Gastroesophageal sphincter (tissue), 4 donors: ENCODE measurements around the gene SLC44A1. TPM values are rescaled to one million over a fixed set of nuclear protein-coding genes. Genes with fewer than 3 reads are reported as not detected.
A peak's percentile ranks its signal among the peaks of the same experiment; 100 is the strongest.

Experiments
- ATAC-seq: fragments of 150-250 bp; one replicate; pipeline ENCODE4 v1.9.1; 2016; ENCODE audit warnings: mild to moderate bottlenecking, moderate library complexity
- H3K27ac ChIP-seq, 4 donors: fragments of 200-600 bp; sonication (generic) in 3 of 4; 1 replicate in 3 of 4; 2 replicates in 1 of 4; pipeline ENCODE4 v1.5.1; 2016 to 2019
- H3K27me3 ChIP-seq: fragments of 200-600 bp; sonication (generic); one replicate; pipeline ENCODE4 v1.5.1; 2019
- H3K36me3 ChIP-seq, 2 donors: fragments of 200-600 bp; sonication (generic); one replicate each; pipeline ENCODE4 v1.5.1; 2019; ENCODE audit warnings: control low read depth in 1 of 2
- H3K4me1 ChIP-seq, 3 donors: fragments of 200-600 bp; sonication (generic); 1 replicate in 2 of 3; 2 replicates in 1 of 3; pipeline ENCODE4 v1.5.1; 2016 to 2019; ENCODE audit warnings: control low read depth in 2 of 3
- H3K4me3 ChIP-seq, 2 donors: fragments of 200-600 bp; sonication (generic); one replicate each; pipeline ENCODE4 v1.5.1; 2019; ENCODE audit warnings: mild to moderate bottlenecking in 1 of 2, moderate library complexity in 1 of 2
- H3K9me3 ChIP-seq, 3 donors: fragments of 200-600 bp; sonication (generic); one replicate each; pipeline ENCODE4 v1.5.1; 2017 to 2019; ENCODE audit warnings: control low read depth in 2 of 3
- EP300 ChIP-seq: sonication (generic); formaldehyde crosslinking; IDR thresholded peaks from one replicate; pipeline ENCODE4 v1.6.1; 2017; ENCODE audit warnings: antibody characterized with exemption, mild to moderate bottlenecking
- POLR2A ChIP-seq, 2 donors: fragments of 450-650 bp; IDR thresholded peaks; one replicate each; pipeline ENCODE4 v1.6.1; 2017; ENCODE audit warnings: antibody characterized with exemption in 2 of 2, mild to moderate bottlenecking in 2 of 2, moderate library complexity in 1 of 2
- POLR2AphosphoS5 ChIP-seq: sonication (generic); formaldehyde crosslinking; IDR thresholded peaks from one replicate; pipeline ENCODE4 v1.6.1; 2017; ENCODE audit warnings: antibody characterized with exemption
- WGBS, 2 donors: methylation state at CpG; one replicate each; pipeline ENCODE4 v1.1.5; 2018; ENCODE audit warnings: low coverage in 1 of 2; 5-methylcytosine and 5-hydroxymethylcytosine counted together
- total RNA-seq, 4 donors: library from RNA; depleted of rRNA; stranded (reverse); fragments of >200 nt; gene quantifications; one replicate each; pipeline ENCODE4 v1.1.0, GENCODE V29; 2016
- TF ChIP-seq, protein P1 (sequence below), 4 experiments: fragments of 200-600 bp in 2 of 4; fragments of 450-650 bp in 2 of 4; sonication (generic) in 1 of 4; IDR thresholded peaks; one replicate each; pipeline ENCODE4 v1.5.1; 2017 to 2019; ENCODE audit warnings: antibody characterized with exemption in 4 of 4, mild to moderate bottlenecking in 2 of 4, moderate library complexity in 2 of 4

The SLC44A1 gene
- total RNA-seq, 4 donors from 2014 or later: 27.9 to 49.1 (median 30.6) TPM

DNA sequence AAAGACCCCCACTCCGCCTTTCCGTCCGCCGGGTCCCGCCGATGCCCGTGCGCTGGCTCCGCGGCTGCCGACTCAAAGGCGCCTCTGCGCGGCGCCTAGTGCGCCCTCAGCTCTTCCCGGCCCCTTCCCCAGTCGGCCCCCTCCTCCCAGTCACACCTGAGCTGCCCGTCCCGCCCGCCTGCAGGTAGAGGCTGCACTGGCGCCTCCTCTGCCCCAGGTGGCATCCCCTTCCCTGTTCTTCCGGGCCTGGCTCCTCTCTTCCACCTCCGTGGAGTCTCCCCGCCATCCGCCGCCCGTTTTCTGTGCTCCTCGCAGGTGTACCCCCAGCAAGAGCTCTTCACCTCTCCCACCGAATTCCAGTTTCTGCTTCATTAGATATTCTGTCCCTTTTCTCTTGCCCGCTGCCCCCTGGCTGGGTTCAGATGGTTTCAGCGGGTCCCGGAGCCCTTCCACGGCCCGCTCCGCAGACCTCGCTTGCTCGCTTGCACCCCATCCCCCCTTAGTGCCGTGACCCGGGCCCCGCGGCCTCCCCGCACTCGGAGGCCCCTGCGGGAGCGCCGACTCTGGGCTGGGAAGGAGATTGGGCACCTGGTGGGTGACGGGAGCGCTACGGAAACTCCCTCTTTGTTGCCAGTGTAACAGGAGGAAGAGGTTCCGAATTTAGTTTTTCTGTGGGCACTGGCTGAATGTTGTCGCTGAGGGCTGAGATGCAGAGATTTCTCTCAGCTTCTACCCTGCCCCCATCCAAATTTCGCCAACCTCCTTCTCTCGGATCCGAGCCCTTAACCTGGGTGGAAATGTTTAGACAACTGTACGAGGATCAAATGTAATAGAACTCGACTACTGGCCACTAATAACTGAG lies 809 bp downstream of the SLC44A1 start:
- no peak for TF ChIP-seq POLR2AphosphoS5
- TF ChIP-seq EP300: no peak
- TF ChIP-seq, protein P1, sequence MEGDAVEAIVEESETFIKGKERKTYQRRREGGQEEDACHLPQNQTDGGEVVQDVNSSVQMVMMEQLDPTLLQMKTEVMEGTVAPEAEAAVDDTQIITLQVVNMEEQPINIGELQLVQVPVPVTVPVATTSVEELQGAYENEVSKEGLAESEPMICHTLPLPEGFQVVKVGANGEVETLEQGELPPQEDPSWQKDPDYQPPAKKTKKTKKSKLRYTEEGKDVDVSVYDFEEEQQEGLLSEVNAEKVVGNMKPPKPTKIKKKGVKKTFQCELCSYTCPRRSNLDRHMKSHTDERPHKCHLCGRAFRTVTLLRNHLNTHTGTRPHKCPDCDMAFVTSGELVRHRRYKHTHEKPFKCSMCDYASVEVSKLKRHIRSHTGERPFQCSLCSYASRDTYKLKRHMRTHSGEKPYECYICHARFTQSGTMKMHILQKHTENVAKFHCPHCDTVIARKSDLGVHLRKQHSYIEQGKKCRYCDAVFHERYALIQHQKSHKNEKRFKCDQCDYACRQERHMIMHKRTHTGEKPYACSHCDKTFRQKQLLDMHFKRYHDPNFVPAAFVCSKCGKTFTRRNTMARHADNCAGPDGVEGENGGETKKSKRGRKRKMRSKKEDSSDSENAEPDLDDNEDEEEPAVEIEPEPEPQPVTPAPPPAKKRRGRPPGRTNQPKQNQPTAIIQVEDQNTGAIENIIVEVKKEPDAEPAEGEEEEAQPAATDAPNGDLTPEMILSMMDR (IDR thresholded peaks at IDR 0.05): peak in 2 of 4 experiments; percentile 2 to 25
- TF ChIP-seq POLR2A (IDR thresholded peaks at IDR 0.05): no peak
- H3K27me3 ChIP-seq: no peaks in the 10 kb centered on the region
- 0 to 2% methylated on average over 21 to 29 of the region's 57 CpGs for WGBS, 2 donors
- peak overlapping the region; percentile 54 to 97 for H3K4me3 ChIP-seq
- ATAC-seq: no peak
- no peaks in the 10 kb centered on the region for H3K9me3 ChIP-seq
- H3K36me3 ChIP-seq: no peaks in the 10 kb centered on the region
- H3K27ac ChIP-seq: peak overlapping the region; percentile 32 to 84 (median 77)
- peaks cover 0 to 62% (median 16%) of the 10 kb centered on the region in 3 donors for H3K4me1 ChIP-seq

DNA sequence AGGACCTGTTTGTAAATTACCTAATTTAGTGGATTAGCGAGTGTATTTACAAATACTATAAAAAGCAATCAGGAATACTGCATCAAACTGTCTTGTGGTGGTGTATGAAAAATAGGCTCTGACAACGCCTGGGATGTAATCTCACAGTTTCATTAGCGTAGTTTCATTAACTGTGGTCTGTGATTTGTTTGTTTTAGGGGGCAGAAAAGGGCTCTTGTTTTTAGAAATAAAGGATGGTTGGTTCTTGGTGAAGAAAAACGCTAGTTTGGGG lies 1.4 kb downstream of the SLC44A1 start:
- ATAC-seq: no peak
- Histone ChIP-seq H3K27ac (peak overlapping the region; percentile 32 to 84 (median 77)), H3K9me3 (no peaks in the 10 kb centered on the region), H3K4me3 (peak overlapping the region; percentile 54 to 97), H3K27me3 (no peaks in the 10 kb centered on the region), H3K36me3 (no peaks in the 10 kb centered on the region), H3K4me1 (peaks cover 0 to 59% (median 16%) of the 10 kb centered on the region in 3 donors)
- 5 to 6% methylated on average over 4 of the region's 4 CpGs for WGBS, 2 donors
- no peak for TF ChIP-seq EP300
- TF ChIP-seq POLR2AphosphoS5: no peak
- no peak for TF ChIP-seq POLR2A (IDR thresholded peaks at IDR 0.05)
- TF ChIP-seq, protein P1 (IDR thresholded peaks at IDR 0.05): no peak

DNA sequence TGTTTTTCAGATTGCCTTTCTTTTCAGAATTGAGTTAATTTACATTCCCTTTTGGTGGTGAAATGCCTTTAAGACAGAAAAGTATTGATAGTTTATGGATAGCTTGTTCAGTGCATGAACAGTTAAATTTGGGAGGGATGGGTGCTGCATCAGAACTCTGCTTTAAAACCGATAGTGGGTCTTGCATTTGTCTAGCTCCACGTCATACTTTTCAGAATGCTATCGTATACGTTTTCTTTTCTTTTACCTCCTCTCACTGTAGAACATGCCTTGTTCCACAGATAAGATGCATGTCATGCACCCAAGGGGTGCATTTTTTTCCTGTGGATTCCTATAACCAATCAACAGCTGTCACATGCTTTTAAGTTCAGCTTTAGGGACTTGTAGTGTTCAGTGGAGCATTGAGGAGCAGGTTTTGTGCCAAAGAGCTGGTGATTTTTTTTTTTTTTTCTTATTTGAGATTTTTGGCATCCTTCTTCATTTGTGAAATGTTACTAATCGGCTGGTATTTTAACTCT lies 2.3 kb downstream of the SLC44A1 start:
- H3K27ac ChIP-seq: no peak overlapping the region
- no peaks in the 10 kb centered on the region for H3K9me3 ChIP-seq
- H3K4me1 ChIP-seq: peaks cover 0 to 50% (median 11%) of the 10 kb centered on the region in 3 donors
- H3K27me3 ChIP-seq: no peaks in the 10 kb centered on the region
- H3K4me3 ChIP-seq: peak overlapping the region in 1 of 2 donors; percentile 97
- no peaks in the 10 kb centered on the region for H3K36me3 ChIP-seq
- WGBS, 2 donors: 28 to 40% methylated on average over 5 of the region's 5 CpGs
- no peak for TF ChIP-seq EP300
- ATAC-seq: no peak

- WGBS, 2 donors: 82 to 83% methylated on average over 3 of the region's 3 CpGs
- Histone ChIP-seq H3K27ac (no peak overlapping the region), H3K36me3 (no peaks in the 10 kb centered on the region), H3K27me3 (no peaks in the 10 kb centered on the region), H3K9me3 (no peaks in the 10 kb centered on the region), H3K4me1 (peaks cover 0 to 31% (median 11%) of the 10 kb centered on the region in 3 donors), H3K4me3 (no peak overlapping the region)
- no peak for ATAC-seq
- TF ChIP-seq POLR2AphosphoS5: no peak
- TF ChIP-seq, protein P1 (IDR thresholded peaks at IDR 0.05): no peak
- TF ChIP-seq POLR2A (IDR thresholded peaks at IDR 0.05): no peak
- TF ChIP-seq EP300: no peak
Observed at GRCh38 chr9:105248691-105249090, 4.2 kb downstream of the SLC44A1 start.

DNA sequence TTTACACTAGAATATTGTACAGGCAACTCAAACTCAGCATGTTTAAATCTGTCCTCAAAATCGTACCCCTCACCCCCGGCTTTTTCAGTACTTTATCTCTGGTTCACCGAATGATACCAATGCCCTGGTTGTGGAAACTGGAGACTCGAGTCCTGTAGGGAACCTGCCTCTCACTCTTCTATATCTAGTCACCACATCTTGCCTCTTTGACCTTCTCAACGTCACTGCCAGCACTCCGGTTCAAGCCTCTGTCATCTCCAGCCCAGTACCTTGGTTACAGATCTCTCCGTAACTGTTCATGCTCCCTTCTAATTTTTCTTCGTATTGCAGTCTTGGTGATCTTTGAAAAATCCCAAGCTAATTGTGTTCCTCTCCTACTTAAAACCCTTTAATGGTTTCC lies 6.7 kb downstream of the SLC44A1 start:
- no peak for ATAC-seq

More for the DNA sequence above, 6.7 kb downstream of the SLC44A1 start:
- H3K4me1 ChIP-seq: peaks cover 0 to 31% (median 7%) of the 10 kb centered on the region in 3 donors
- H3K27me3 ChIP-seq: no peaks in the 10 kb centered on the region
- no peak overlapping the region for H3K4me3 ChIP-seq
- TF ChIP-seq, protein P1 (IDR thresholded peaks at IDR 0.05): no peak
- TF ChIP-seq POLR2AphosphoS5: no peak
- TF ChIP-seq POLR2A (IDR thresholded peaks at IDR 0.05): no peak
- no peak for TF ChIP-seq EP300
- no peak overlapping the region for H3K27ac ChIP-seq
- no peaks in the 10 kb centered on the region for H3K9me3 ChIP-seq
- no peaks in the 10 kb centered on the region for H3K36me3 ChIP-seq
- WGBS, 2 donors: 90 to 92% methylated on average over 4 to 8 of the region's 8 CpGs
